Common myeloid progenitor, CD34-positive (primary cell): Measurements from ENCODE around the gene LAMA4.

Source experiments
- CTCF ChIA-PET: fragments of 350-600 bp; sonication (Branson Sonifier 250); formaldehyde crosslinking; loops from one replicate; lab custom pipeline; 2021; ENCODE audit warnings: antibody characterized with exemption; lab: Charles Lee
- POLR2A ChIA-PET: fragments of 350-600 bp; sonication (Branson Sonifier 250); formaldehyde crosslinking; loops from one replicate; lab custom pipeline; 2021; ENCODE audit warnings: antibody characterized with exemption; lab: Charles Lee
- DNase-seq, 3 donors: peaks; one replicate each; pipeline versions ENCODE4 v3.0.0 to v3.0.0-alpha.2; 2013
- H3K27ac ChIP-seq, 2 experiments: 1 replicate in 1 of 2; 2 replicates in 1 of 2; pipeline ENCODE4 v1.7.0; 2013; ENCODE audit warnings: inconsistent platforms in 2 of 2, low read length in 2 of 2, mild to moderate bottlenecking in 2 of 2, low read depth in 1 of 2, moderate library complexity in 1 of 2; ENCODE audit not compliant: severe bottlenecking in 2 of 2, insufficient read depth in 1 of 2, poor library complexity in 1 of 2
- H3K27me3 ChIP-seq, 5 experiments: replicated peaks in 2 of 5; 1 replicate in 3 of 5; 2 replicates in 2 of 5; pipeline versions ENCODE4 v1.6.1 to v1.7.0; 2013; ENCODE audit warnings: low read length in 4 of 5, mild to moderate bottlenecking in 2 of 5, moderate library complexity in 2 of 5, inconsistent platforms in 1 of 5; ENCODE audit not compliant: insufficient read depth in 5 of 5, control insufficient read depth in 4 of 5
- H3K36me3 ChIP-seq, 4 experiments: 1 replicate in 2 of 4; 2 replicates in 2 of 4; pipeline versions ENCODE4 v1.6.1 to v1.7.0; 2013; ENCODE audit warnings: low read length in 3 of 4, control low read depth in 1 of 4, mild to moderate bottlenecking in 1 of 4; ENCODE audit not compliant: control insufficient read depth in 4 of 4, insufficient read depth in 4 of 4
- H3K4me1 ChIP-seq, 4 experiments: 1 replicate in 3 of 4; 2 replicates in 1 of 4; pipeline versions ENCODE4 v1.6.1 to v1.7.1; 2013; ENCODE audit warnings: low read length in 3 of 4, mild to moderate bottlenecking in 3 of 4, control low read depth in 1 of 4, inconsistent platforms in 1 of 4, moderate library complexity in 1 of 4; ENCODE audit not compliant: control insufficient read depth in 4 of 4, insufficient read depth in 4 of 4; ENCODE audit errors: control extremely low read depth in 1 of 4
- H3K4me3 ChIP-seq, 7 experiments: 1 replicate in 4 of 7; 2 replicates in 3 of 7; pipeline versions ENCODE4 v1.5.1 to v1.7.0; 2013; ENCODE audit warnings: mild to moderate bottlenecking in 7 of 7, low read length in 6 of 7, moderate library complexity in 6 of 7, inconsistent platforms in 2 of 7, low read depth in 2 of 7, control low read depth in 1 of 7; ENCODE audit not compliant: insufficient read depth in 4 of 7, control insufficient read depth in 1 of 7; ENCODE audit errors: extremely low read depth in 1 of 7
- H3K9me3 ChIP-seq, 5 experiments: 1 replicate in 4 of 5; 2 replicates in 1 of 5; pipeline versions ENCODE4 v1.6.1 to v1.7.1; 2013; ENCODE audit warnings: low read length in 4 of 5, mild to moderate bottlenecking in 2 of 5, inconsistent platforms in 1 of 5, low read depth in 1 of 5, moderate library complexity in 1 of 5; ENCODE audit not compliant: control insufficient read depth in 4 of 5, insufficient read depth in 2 of 5; ENCODE audit errors: control extremely low read depth in 1 of 5
- WGBS: methylation state at CpG from one replicate; pipeline ENCODE4 v1.1.5; 2013; ENCODE audit not compliant: insufficient coverage; 5-methylcytosine and 5-hydroxymethylcytosine counted together

LAMA4 gene

DNA sequence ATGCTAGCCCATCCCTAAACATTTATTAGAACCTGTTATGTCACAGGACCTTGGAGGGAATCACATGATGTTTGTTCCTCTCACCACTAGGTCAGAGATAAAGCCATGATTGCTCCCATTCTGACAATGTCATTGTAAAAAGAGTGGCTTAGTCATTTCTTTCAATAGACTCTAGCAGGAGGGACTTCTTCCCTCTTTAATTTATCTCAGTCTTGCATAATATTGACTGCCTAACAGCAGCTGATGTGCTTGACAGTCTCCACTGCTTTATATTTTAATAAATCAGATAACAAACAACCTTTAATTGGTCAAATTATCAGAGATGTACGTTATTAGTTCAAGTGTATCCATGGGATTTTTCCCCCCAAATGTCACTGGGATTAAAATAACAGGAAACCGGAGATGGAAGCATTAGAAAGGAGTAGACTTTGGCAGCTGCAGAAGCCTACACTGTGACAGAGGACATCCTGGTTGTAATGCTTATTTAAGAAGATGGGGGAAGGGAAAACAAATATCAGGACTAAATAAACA is 39.6 kb downstream of the LAMA4 start:
- no peaks in the 10 kb centered on the region for H3K4me1 ChIP-seq
- no peaks in the 10 kb centered on the region for H3K27me3 ChIP-seq
- H3K4me3 ChIP-seq: no peak overlapping the region
- WGBS: no CpG with 5 or more reads among the region's 2 CpGs
- peak in 2 of 3 donors; percentile 22 to 26 for DNase-seq
- CTCF ChIA-PET: no interaction called here
- peaks cover 0 to under 1% (median 0%) of the 10 kb centered on the region in 5 experiments for H3K9me3 ChIP-seq
- no peak overlapping the region for H3K27ac ChIP-seq
- POLR2A ChIA-PET: no interaction called here
- no peaks in the 10 kb centered on the region for H3K36me3 ChIP-seq

- CTCF ChIA-PET: no interaction called here
- WGBS: 100% methylated on average over 1 of the region's 2 CpGs
- no peaks in the 10 kb centered on the region for H3K36me3 ChIP-seq
Observed at GRCh38 chr6:112210852-112211251, 43.5 kb downstream of the LAMA4 start.

GRCh38 chr6:112209131-112209530 is 45.2 kb downstream of the LAMA4 start:
- H3K27me3 ChIP-seq: no peaks in the 10 kb centered on the region
- no peaks in the 10 kb centered on the region for H3K4me1 ChIP-seq
- ChIA-PET POLR2A (no interaction called here), CTCF (interaction anchor here (1.2 kb wide), 1 partner anchor 12 kb away, joined by 4 read pairs; no protein-coding TSS in a partner anchor)
- WGBS: 94% methylated on average over 2 of the region's 2 CpGs
- no peaks in the 10 kb centered on the region for H3K36me3 ChIP-seq
- no peak for DNase-seq
- H3K27ac ChIP-seq: no peak overlapping the region
- no peak overlapping the region for H3K4me3 ChIP-seq
- peaks cover 0 to 2% (median 0%) of the 10 kb centered on the region in 5 experiments for H3K9me3 ChIP-seq

More at GRCh38 chr6:112210852-112211251, 43.5 kb downstream of the LAMA4 start:
- no peak for DNase-seq
- Histone ChIP-seq H3K4me3 (no peak overlapping the region), H3K9me3 (peaks cover 0 to 2% (median 0%) of the 10 kb centered on the region in 5 experiments), H3K27me3 (no peaks in the 10 kb centered on the region), H3K27ac (no peak overlapping the region), H3K4me1 (no peaks in the 10 kb centered on the region)
- POLR2A ChIA-PET: no interaction called here

DNA sequence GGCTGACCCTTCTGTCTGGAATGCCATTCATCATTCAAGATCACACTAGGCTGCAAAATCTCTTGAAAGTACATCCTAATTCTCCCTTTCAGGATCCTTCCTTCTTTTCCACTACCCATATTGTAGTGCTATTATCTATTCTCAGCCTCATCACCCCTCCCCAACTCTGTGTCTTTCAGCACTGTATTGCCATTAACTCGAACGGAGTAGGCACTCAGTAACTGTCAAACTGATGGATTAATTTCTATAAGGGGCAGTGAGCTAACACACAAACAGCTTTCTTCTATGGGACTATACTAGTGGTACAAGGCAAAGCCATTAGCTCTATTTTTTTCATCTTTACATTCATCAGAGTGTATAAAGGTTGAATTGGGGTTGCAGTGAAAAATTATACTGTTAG is 46.6 kb downstream of the LAMA4 start:
- 94% methylated on average over 2 of the region's 2 CpGs for WGBS
- Histone ChIP-seq H3K36me3 (no peaks in the 10 kb centered on the region), H3K9me3 (peaks cover 0 to 2% (median 0%) of the 10 kb centered on the region in 5 experiments), H3K4me3 (no peak overlapping the region), H3K27me3 (no peaks in the 10 kb centered on the region), H3K27ac (no peak overlapping the region), H3K4me1 (no peaks in the 10 kb centered on the region)
- no peak for DNase-seq
- ChIA-PET CTCF (no interaction called here), POLR2A (no interaction called here)

- peaks cover 0 to 2% (median 0%) of the 10 kb centered on the region in 5 experiments for H3K9me3 ChIP-seq
- H3K4me3 ChIP-seq: no peak overlapping the region
- H3K4me1 ChIP-seq: no peaks in the 10 kb centered on the region
- CTCF ChIA-PET: no interaction called here
- WGBS: 100% methylated on average over 3 of the region's 4 CpGs
- H3K36me3 ChIP-seq: no peaks in the 10 kb centered on the region
- H3K27ac ChIP-seq: no peak overlapping the region
- no peak for DNase-seq
- no peaks in the 10 kb centered on the region for H3K27me3 ChIP-seq
- POLR2A ChIA-PET: no interaction called here
Observed at GRCh38 chr6:112207131-112207530, 47.2 kb downstream of the LAMA4 start.

DNA sequence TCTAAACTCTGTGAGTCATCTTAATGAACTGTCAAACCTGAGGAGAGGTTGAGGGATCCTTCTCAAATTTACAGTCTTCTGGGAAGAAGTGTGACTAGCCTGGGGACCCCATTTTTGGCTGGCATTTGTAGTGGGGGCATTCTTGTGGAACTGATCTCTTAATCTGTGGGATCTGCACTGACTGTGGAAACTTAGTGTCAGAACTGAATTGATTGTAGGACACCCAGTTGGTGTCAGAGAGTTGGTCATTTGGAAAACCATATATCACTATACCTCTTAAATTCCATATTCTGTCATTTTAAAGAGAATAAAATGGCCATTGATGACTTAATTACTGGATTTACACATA is 48.3 kb downstream of the LAMA4 start:
- POLR2A ChIA-PET: no interaction called here
- no peaks in the 10 kb centered on the region for H3K27me3 ChIP-seq
- peaks cover 0 to 2% (median 0%) of the 10 kb centered on the region in 5 experiments for H3K9me3 ChIP-seq
- DNase-seq: no peak
- H3K27ac ChIP-seq: no peak overlapping the region
- H3K4me3 ChIP-seq: no peak overlapping the region
- H3K36me3 ChIP-seq: no peaks in the 10 kb centered on the region
- no peaks in the 10 kb centered on the region for H3K4me1 ChIP-seq
- CTCF ChIA-PET: no interaction called here

DNA sequence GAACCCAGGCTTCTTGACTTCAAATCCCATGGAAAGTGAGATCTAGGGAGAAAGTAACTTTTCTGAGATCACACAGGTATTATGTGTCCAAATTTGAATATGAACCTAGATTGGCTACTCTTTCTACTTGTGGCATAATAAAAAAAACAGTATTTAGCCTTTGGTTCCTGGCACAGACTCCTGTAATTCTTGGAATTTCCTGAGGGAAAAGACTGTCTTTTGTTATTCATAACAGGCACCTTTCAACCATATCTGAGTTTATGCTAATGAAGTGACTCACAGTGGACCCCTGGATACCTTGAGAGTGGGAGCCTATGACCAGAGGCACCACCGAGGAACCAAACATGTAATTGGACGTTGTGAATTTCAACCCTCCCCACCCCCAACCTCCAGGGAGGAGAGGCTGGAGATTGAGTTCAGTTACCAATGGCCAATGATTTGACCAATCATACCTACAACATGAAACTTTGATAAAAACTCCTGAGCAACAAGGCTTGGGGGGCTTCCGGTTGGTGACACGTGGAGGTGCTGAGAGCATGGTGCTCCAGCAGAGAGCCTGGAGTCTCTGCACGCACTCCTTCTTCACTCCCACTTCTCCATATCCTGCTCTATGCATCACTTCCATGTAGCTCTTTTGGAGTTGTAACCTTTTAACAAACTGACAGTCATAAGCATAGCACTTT is 48.8 kb downstream of the LAMA4 start:
- Histone ChIP-seq H3K4me3 (no peak overlapping the region), H3K36me3 (no peaks in the 10 kb centered on the region)
- CTCF ChIA-PET: no interaction called here

More for the DNA sequence above, 48.8 kb downstream of the LAMA4 start:
- Histone ChIP-seq H3K4me1 (no peaks in the 10 kb centered on the region), H3K27me3 (no peaks in the 10 kb centered on the region), H3K27ac (no peak overlapping the region), H3K9me3 (peaks cover 0 to 2% (median 0%) of the 10 kb centered on the region in 5 experiments)
- POLR2A ChIA-PET: no interaction called here
- 100% methylated on average over 3 of the region's 5 CpGs for WGBS
- DNase-seq: no peak
